HG03378 (cell line): ENCODE measurements around the gene ZNF80.

ENCODE experiments used
- ATAC-seq: cut with Tn5 transposase; IDR thresholded peaks from one replicate; pipeline ENCODE4 v1.9.1; 2021; ENCODE audit warnings: mild to moderate bottlenecking, moderate library complexity; ENCODE audit not compliant: unreplicated experiment

Gene ZNF80

GRCh38 chr3:114221165-114221880, 16.1 kb downstream of the ZNF80 start:
- peak; percentile 41 for ATAC-seq

- no peak for ATAC-seq
Observed at GRCh38 chr3:114219741-114220140, 17.6 kb downstream of the ZNF80 start.

- ATAC-seq, result no peak
Observed at GRCh38 chr3:114218578-114219185, 18.7 kb downstream of the ZNF80 start.

GRCh38 chr3:114218006-114218405, 19.4 kb downstream of the ZNF80 start:
- no peak for ATAC-seq

GRCh38 chr3:114217266-114217665, 20.1 kb downstream of the ZNF80 start:
- ATAC-seq, result no peak

- ATAC-seq, result no peak
Observed at GRCh38 chr3:114216186-114216970, 21.0 kb downstream of the ZNF80 start.

- peak; percentile 20 for ATAC-seq
Observed at GRCh38 chr3:114214542-114215341, 22.6 kb downstream of the ZNF80 start.

- ATAC-seq, result peak; percentile 81
Observed at GRCh38 chr3:114213627-114214541, 23.5 kb downstream of the ZNF80 start.

- no peak for ATAC-seq
Observed at GRCh38 chr3:114213292-114213626, 24.1 kb downstream of the ZNF80 start.

- ATAC-seq, result no peak
Observed at GRCh38 chr3:114212646-114213045, 24.7 kb downstream of the ZNF80 start.

GRCh38 chr3:114207768-114208167, 29.6 kb downstream of the ZNF80 start:
- peak; percentile 92 for ATAC-seq

- ATAC-seq, result no peak
Observed at GRCh38 chr3:114206342-114206741, 31.0 kb downstream of the ZNF80 start.

- ATAC-seq, result no peak
Observed at GRCh38 chr3:114205541-114205940, 31.8 kb downstream of the ZNF80 start.

GRCh38 chr3:114194750-114195149, 42.6 kb downstream of the ZNF80 start:
- no peak for ATAC-seq

GRCh38 chr3:114192136-114192535, 45.2 kb downstream of the ZNF80 start:
- ATAC-seq, result no peak

GRCh38 chr3:114186501-114186900, 50.9 kb downstream of the ZNF80 start:
- no peak for ATAC-seq
